CMK (cell line): Measurements from ENCODE around the gene PLEKHM1.
"Not testable (repeated sequence)": the region's sequence is repeated elsewhere in the genome, so short reads cannot be mapped to it uniquely, and the experiment has no call there.

Experiments
- DNase-seq: peaks from one replicate; pipeline ENCODE4 v3.0.0-alpha.2; 2010; ENCODE audit warnings: low read depth

Gene PLEKHM1

DNA sequence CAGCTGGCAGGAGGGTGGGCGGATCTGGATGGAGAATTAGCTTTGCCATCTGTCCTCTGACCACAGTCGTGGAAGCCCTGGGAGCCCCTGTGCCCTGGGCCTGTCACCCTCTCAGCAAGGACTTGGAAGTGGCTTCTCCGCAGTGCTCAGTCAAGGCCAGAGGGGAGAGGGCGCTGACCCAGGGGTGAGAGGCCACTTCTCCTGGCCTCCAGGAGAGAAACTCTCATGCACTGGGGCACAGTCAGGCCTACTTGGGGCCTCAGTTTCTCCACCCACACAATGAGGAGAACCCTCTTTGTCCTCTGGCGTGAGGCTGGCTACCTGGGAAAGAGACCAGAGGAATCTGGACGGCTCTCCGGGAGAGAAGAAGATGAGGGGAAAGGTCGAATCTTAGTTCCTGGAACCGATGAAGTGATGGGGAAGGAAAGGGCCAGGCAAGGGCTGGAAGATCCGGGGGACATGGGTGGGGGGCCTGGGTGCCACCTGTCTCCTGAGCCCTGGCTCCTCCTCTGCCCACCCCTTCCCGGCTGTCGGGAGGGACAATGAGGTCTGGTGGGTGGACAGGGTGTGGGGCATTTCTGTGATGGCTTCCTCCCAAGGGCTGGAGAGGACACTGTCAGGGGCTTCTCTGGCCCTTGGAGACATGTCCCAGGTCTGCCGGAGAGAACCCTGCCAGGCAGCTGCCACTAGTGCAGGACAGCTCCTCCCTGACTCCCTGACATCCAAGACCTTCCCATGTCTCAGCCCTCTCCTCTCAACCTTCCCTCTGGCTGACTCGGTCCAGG is 48.8 kb downstream of the PLEKHM1 start:
- no peak for DNase-seq

DNA sequence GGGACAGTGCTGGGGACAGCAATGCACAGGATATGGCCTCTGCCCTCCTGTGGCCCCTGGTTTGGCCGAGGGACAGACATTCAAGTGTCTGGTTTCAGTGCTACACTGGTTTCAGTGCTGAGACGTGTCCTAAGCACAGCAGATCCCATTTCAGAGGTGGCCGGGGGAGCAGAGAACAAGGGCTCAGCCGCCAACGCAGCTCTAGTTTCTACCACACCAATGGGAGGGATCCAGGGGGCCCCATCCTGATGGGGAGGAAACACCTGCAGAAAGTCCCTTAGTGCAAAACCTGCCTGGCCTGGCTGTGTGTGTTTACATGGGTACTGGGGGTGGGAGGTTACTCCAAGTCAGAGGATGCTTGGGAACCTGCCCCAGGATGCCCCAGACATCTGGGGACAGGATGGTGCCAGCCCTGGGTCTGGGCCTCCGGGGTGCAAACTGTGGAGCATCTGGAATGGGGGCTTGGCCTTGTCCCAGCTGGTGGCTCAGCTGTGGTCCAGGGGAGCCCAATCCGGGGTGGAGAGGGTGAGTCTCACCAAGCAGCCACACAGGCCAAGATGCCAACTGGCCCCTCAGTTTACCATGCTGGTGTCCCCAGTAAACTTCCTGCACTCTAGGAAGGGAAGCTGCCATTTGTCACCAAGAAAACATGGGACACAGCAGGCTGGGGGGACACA is 49.5 kb downstream of the PLEKHM1 start:
- not testable (repeated sequence) for DNase-seq

GRCh38 chr17:45440161-45440778 is 50.3 kb downstream of the PLEKHM1 start:
- no peak for DNase-seq

- DNase-seq, result no peak
Measured at GRCh38 chr17:45438931-45439610, 51.5 kb downstream of the PLEKHM1 start.

DNA sequence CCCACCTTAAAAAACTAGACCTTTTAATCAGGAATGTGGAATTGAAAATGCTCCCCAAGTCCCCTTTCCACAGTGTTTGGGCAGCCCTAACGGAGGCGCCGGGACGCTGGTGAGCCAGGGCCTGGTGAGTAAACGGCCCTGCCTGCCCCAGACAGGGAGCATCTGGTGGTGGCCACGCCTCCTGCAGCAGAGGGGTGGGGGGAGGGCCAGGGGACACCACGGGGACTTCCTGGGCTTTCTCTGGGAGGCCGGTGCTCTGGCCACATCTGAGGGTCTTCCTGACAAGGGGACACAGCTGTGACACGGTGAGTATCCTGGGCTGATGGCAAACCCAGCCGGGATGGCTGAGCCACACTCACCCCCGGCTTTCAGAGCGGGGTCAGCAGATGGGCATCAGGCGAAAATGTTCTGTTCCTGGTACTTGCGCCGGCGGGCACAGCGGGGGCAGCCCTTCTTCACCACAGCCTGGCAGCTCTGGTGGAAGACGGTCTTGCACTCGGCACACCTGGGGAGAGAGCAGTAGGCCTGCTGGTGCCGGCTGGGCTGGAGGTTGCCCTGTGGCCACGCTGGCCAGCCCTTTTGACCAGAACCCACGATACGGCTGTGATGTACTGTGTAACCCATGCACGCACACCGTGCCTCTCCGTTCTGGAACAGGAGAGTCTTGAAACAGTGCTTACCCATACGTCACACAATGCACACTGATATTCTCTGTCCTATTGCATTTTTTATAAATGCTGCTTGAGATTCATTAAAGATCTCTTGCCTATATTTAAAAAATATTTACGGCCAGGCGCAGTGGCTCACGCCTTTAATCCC is 52.8 kb downstream of the PLEKHM1 start:
- DNase-seq, result no peak

- no peak for DNase-seq
Measured at GRCh38 chr17:45436625-45437464, 53.7 kb downstream of the PLEKHM1 start.

DNA sequence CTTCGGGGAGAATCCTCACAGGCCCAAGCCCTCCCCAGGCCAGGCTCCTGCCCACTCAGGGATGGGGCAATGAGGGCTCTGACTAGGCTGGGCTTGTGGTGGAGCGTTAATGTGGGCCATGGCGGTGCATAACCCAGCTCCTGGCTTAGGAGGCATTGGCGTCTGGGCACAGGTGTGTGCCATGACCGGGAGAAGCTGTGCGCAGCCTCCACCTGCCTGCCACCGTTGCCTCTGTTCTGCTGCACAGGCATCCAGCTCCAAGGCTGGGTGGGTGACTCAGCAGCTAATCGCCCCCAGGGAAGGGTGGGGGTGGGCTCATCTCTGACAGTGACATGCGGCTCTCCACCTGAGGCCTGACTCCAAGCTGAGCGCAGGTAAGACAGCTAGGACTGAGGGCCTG is 54.4 kb downstream of the PLEKHM1 start:
- DNase-seq, result no peak

GRCh38 chr17:45435481-45435880 is 55.0 kb downstream of the PLEKHM1 start:
- DNase-seq, result no peak

GRCh38 chr17:45433159-45433535 is 57.4 kb downstream of the PLEKHM1 start:
- no peak for DNase-seq

GRCh38 chr17:45432405-45433158 is 57.9 kb downstream of the PLEKHM1 start, which contains the start of gene ARHGAP27:
TSS of gene ARHGAP27 (minus strand) at chr17:45432870. CDS start at chr17:45430279, 2,591 bp downstream.
- DNase-seq, result peak; percentile 72

DNA sequence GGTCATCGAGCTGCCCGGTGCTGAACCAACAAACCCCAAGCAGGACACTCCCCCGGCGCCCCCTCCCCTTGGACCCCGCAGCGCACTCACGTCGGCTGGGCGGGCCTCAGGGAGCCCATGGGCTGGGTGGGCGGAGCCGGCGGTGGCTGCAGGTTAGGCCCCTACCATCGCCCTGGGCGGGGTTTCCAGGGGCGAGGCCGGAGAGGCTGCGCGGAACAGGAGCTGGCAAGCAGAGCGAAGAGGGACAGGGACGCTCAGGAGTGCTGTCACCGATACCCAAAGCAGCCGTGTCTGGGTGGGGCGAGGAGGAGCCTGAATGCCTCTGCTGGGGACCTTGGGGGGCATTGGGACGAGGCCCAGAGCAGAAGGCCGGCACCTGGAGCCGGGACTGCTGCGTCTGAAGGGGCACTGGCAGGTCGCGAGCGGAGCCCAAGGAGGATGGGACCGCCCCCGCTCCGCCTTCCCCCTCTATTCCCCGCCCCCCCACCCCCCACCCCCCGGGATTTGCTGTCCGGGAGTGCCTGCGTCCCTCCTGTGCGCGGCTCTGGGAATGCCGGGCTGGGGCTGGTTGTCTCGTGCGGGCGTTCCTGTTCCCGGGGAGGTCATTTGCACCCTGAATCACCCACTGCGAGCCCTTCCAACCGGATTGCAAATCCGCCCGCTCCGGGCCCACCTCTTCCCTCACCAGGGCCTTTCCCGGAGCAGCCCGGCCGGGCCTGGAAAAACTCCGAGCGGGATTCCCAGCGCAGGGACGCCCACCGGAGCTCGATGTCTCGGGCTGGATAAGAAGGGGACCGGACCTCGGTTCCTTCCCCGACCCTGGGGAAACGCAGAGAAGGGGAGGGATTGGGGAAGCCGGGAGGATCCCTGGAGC is 58.8 kb downstream of the PLEKHM1 start:
- peak; percentile 66 for DNase-seq

- DNase-seq, result no peak
Measured at GRCh38 chr17:45430738-45431530, 59.6 kb downstream of the PLEKHM1 start.

GRCh38 chr17:45430006-45430737 is 60.3 kb downstream of the PLEKHM1 start:
- DNase-seq, result no peak

GRCh38 chr17:45429339-45430005 is 61.0 kb downstream of the PLEKHM1 start:
- DNase-seq, result no peak

GRCh38 chr17:45428931-45429338 is 61.6 kb downstream of the PLEKHM1 start:
- no peak for DNase-seq

GRCh38 chr17:45428050-45428617 is 62.4 kb downstream of the PLEKHM1 start:
- no peak for DNase-seq
